ENCODE results near the gene SPRR4.

SPRR4 gene

GRCh38 chr1:152970495-152970894 is at the start of gene SPRR4:
SPRR4 (plus strand) TSS chr1:152970648; CDS start chr1:152971891, 1,243 bp downstream.
- no peak for FAIRE-seq
- DNase-seq (ENCODE audit: insufficient read length, low spot score) = no peak
- no peak for TF ChIP-seq CTCF (IDR thresholded peaks at IDR 0.05; ENCODE audit: insufficient read depth, missing control alignments)

GRCh38 chr1:152924191-152924590 is 46.3 kb upstream of the SPRR4 start:
- FAIRE-seq (no peak), DNase-seq (ENCODE audit: insufficient read length, low spot score) (no peak)

GRCh38 chr1:152926091-152926490 is 44.4 kb upstream of the SPRR4 start:
- peak; percentile 31 for TF ChIP-seq CTCF (IDR thresholded peaks at IDR 0.05; ENCODE audit: insufficient read depth, missing control alignments)
- FAIRE-seq = no peak
- no peak for DNase-seq (ENCODE audit: insufficient read length, low spot score)

More at GRCh38 chr1:152924191-152924590, 46.3 kb upstream of the SPRR4 start:
- TF ChIP-seq CTCF (IDR thresholded peaks at IDR 0.05; ENCODE audit: insufficient read depth, missing control alignments) = no peak

GRCh38 chr1:152928671-152929070 is 41.8 kb upstream of the SPRR4 start:
- TF ChIP-seq CTCF (IDR thresholded peaks at IDR 0.05; ENCODE audit: insufficient read depth, missing control alignments) = no peak
- DNase-seq (ENCODE audit: insufficient read length, low spot score) (no peak), FAIRE-seq (no peak)

GRCh38 chr1:152932170-152932811 is 38.2 kb upstream of the SPRR4 start:
- FAIRE-seq = no peak
- DNase-seq (ENCODE audit: insufficient read length, low spot score) = no peak

GRCh38 chr1:152933196-152933595 is 37.3 kb upstream of the SPRR4 start:
- FAIRE-seq (no peak), DNase-seq (ENCODE audit: insufficient read length, low spot score) (no peak)

More at GRCh38 chr1:152932170-152932811, 38.2 kb upstream of the SPRR4 start:
- TF ChIP-seq CTCF (IDR thresholded peaks at IDR 0.05; ENCODE audit: insufficient read depth, missing control alignments) = no peak

More at GRCh38 chr1:152933196-152933595, 37.3 kb upstream of the SPRR4 start:
- TF ChIP-seq CTCF (IDR thresholded peaks at IDR 0.05; ENCODE audit: insufficient read depth, missing control alignments) = no peak
